ENCODE measurements around the gene EPHA8. TPM values are rescaled to one million over a fixed set of nuclear protein-coding genes. Genes with fewer than 3 reads are reported as not detected.

EPHA8 gene
- total RNA-seq, 1 experiment from 2014 or later: not detected

DNA sequence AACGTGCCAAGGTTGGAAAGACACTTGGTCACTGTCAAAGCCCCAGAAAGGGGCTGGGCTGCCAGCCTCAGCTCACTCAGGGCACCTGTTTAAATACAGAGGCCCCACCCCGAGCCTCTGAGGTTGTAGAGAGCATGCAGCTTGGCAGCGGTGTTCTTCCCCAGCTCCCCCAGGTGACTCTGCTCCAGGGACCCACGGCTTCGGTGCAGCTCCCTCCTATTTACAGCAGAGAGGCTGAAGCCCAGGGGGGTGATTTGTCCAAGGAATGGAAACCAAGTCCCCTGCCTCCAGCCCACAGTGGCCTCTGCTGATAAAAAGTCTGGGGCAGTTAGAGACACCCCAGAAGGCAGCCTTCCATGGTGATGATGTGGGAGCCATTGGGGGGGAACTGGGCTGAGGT lies 64.0 kb downstream of the EPHA8 start:
- Histone ChIP-seq H3K36me3 (ENCODE audit: control insufficient read depth, insufficient read depth, low read length) (no peaks in the 10 kb centered on the region), H3K27me3 (replicated peaks; ENCODE audit: control insufficient read depth, insufficient read depth, low read length) (no peaks in the 10 kb centered on the region; the same call in 1 of the 2 replicates), H3K4me1 (no peaks in the 10 kb centered on the region), H3K4me3 (ENCODE audit: low read depth, low read length) (no peak overlapping the region), H3K9me3 (no peaks in the 10 kb centered on the region)
- H3K4me1 Mint-ChIP-seq (ENCODE audit: low read depth, unreplicated experiment): no peaks in the 10 kb centered on the region
- TF ChIP-seq, protein P1, sequence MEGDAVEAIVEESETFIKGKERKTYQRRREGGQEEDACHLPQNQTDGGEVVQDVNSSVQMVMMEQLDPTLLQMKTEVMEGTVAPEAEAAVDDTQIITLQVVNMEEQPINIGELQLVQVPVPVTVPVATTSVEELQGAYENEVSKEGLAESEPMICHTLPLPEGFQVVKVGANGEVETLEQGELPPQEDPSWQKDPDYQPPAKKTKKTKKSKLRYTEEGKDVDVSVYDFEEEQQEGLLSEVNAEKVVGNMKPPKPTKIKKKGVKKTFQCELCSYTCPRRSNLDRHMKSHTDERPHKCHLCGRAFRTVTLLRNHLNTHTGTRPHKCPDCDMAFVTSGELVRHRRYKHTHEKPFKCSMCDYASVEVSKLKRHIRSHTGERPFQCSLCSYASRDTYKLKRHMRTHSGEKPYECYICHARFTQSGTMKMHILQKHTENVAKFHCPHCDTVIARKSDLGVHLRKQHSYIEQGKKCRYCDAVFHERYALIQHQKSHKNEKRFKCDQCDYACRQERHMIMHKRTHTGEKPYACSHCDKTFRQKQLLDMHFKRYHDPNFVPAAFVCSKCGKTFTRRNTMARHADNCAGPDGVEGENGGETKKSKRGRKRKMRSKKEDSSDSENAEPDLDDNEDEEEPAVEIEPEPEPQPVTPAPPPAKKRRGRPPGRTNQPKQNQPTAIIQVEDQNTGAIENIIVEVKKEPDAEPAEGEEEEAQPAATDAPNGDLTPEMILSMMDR (IDR thresholded peaks at IDR 0.05; ENCODE audit: insufficient read depth in 1 of 2, low read depth in 1 of 2, low read length in 1 of 2, severe bottlenecking in 1 of 2, unreplicated experiment in 1 of 2): no peak
- no TSS peak for BruUV-seq (replicated peaks)
- DNase-seq: no peak
- POLR2A ChIA-PET: no interaction called here
- peaks cover 5% of the 10 kb centered on the region for H3K27me3 Mint-ChIP-seq (ENCODE audit: insufficient read depth, unreplicated experiment)
- CTCF ChIA-PET: no interaction called here
- H3K9me3 Mint-ChIP-seq (ENCODE audit: unreplicated experiment): no peaks in the 10 kb centered on the region
- intact Hi-C loops (cut with micrococcal nuclease; ENCODE audit: unreplicated experiment): no loop called here
- no peaks in the 10 kb centered on the region for H3K36me3 Mint-ChIP-seq (ENCODE audit: insufficient read depth, unreplicated experiment)
- no peak overlapping the region for H3K27ac Mint-ChIP-seq (ENCODE audit: unreplicated experiment)
- no peak overlapping the region for H3K4me3 Mint-ChIP-seq (ENCODE audit: unreplicated experiment)

DNA sequence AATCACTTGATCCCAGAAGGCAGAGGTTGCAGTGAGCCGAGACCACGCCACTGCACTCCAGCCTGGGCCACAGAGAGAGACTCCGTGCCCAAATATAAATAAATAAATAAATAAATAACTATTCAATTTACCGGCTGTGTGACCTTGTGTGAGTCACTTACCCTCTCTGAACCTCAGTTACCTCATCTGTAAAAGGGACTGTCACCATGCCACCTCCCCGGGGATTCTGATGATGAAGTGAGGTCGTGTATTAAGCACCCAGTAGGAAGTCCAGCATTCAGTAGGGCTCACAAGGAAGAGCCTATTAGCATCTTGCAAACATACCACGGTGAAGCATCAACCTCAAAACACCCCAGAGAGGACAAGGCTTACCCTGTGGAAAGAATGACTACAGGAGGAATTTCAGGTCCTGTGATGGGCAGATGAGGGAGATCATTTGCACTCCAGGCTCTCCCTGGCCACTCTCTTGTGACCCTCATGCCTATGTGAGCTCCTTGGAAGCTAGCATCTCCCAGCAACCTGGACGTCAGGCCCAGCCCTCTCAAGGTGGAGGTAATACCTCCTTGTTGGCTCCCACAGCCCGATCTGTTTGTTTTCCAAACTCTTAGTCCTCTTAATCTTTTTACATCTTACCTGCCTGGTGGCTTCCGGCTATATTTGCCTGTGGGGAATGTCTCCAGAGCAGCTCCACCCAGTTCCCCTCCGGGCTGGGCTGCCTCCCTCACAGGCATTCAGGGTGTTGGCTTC lies 65.6 kb downstream of the EPHA8 start:
- CTCF ChIA-PET: no interaction called here
- BruUV-seq (replicated peaks): no TSS peak
- no peaks in the 10 kb centered on the region for H3K9me3 ChIP-seq
- H3K27me3 ChIP-seq (replicated peaks; ENCODE audit: control insufficient read depth, insufficient read depth, low read length): no peaks in the 10 kb centered on the region; the same call in 1 of the 2 replicates
- TF ChIP-seq, protein P1 (IDR thresholded peaks at IDR 0.05; ENCODE audit: insufficient read depth in 1 of 2, low read depth in 1 of 2, low read length in 1 of 2, severe bottlenecking in 1 of 2, unreplicated experiment in 1 of 2): no peak
- no peak overlapping the region for H3K4me3 ChIP-seq (ENCODE audit: low read depth, low read length)
- Mint-ChIP-seq H3K27me3 (ENCODE audit: insufficient read depth, unreplicated experiment) (peaks cover 3% of the 10 kb centered on the region), H3K4me1 (ENCODE audit: low read depth, unreplicated experiment) (no peaks in the 10 kb centered on the region), H3K27ac (ENCODE audit: unreplicated experiment) (no peak overlapping the region), H3K4me3 (ENCODE audit: unreplicated experiment) (no peak overlapping the region), H3K36me3 (ENCODE audit: insufficient read depth, unreplicated experiment) (no peaks in the 10 kb centered on the region), H3K9me3 (ENCODE audit: unreplicated experiment) (no peaks in the 10 kb centered on the region)
- no peaks in the 10 kb centered on the region for H3K4me1 ChIP-seq
- intact Hi-C loops (cut with micrococcal nuclease; ENCODE audit: unreplicated experiment): no loop called here
- H3K36me3 ChIP-seq (ENCODE audit: control insufficient read depth, insufficient read depth, low read length): no peaks in the 10 kb centered on the region
- DNase-seq: no peak
- POLR2A ChIA-PET: no interaction called here

DNA sequence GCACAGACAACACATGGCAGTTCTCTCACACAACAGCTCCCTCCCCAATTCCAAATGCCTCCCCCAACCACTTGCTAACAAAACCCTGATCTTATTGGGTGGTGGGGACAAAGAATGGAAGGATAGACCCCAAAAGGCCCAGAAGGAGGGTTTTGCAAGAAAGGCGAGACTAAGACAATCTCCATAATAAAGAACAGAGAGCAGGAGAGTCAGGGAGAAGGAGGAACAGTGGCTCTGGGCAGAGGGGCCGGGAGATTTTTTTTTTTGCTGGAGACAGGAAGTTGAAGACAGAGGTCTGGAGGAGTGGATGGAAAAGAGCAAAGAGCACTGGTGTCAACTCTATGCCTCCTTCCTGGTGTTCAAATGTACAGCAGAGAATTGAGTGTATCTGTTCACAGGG lies 66.6 kb downstream of the EPHA8 start:
- H3K27me3 ChIP-seq (replicated peaks; ENCODE audit: control insufficient read depth, insufficient read depth, low read length): no peaks in the 10 kb centered on the region; the same call in 1 of the 2 replicates
- H3K4me1 Mint-ChIP-seq (ENCODE audit: low read depth, unreplicated experiment): no peaks in the 10 kb centered on the region
- BruUV-seq (replicated peaks): no TSS peak
- POLR2A ChIA-PET: interaction anchor here (0.7 kb wide), 1 partner anchor 67 kb away, joined by 3 read pairs; no protein-coding TSS in a partner anchor
- CTCF ChIA-PET: no interaction called here
- no peak overlapping the region for H3K27ac Mint-ChIP-seq (ENCODE audit: unreplicated experiment)
- TF ChIP-seq, protein P1 (IDR thresholded peaks at IDR 0.05; ENCODE audit: insufficient read depth in 1 of 2, low read depth in 1 of 2, low read length in 1 of 2, severe bottlenecking in 1 of 2, unreplicated experiment in 1 of 2): no peak
- H3K36me3 ChIP-seq (ENCODE audit: control insufficient read depth, insufficient read depth, low read length): no peaks in the 10 kb centered on the region
- H3K4me1 ChIP-seq: no peaks in the 10 kb centered on the region
- intact Hi-C loops (cut with micrococcal nuclease; ENCODE audit: unreplicated experiment): no loop called here
- no peaks in the 10 kb centered on the region for H3K9me3 Mint-ChIP-seq (ENCODE audit: unreplicated experiment)
- DNase-seq: no peak
- H3K9me3 ChIP-seq: no peaks in the 10 kb centered on the region
- no peak overlapping the region for H3K4me3 Mint-ChIP-seq (ENCODE audit: unreplicated experiment)
- H3K36me3 Mint-ChIP-seq (ENCODE audit: insufficient read depth, unreplicated experiment): no peaks in the 10 kb centered on the region
- no peaks in the 10 kb centered on the region for H3K27me3 Mint-ChIP-seq (ENCODE audit: insufficient read depth, unreplicated experiment)
- H3K4me3 ChIP-seq (ENCODE audit: low read depth, low read length): no peak overlapping the region

Measured in Caco-2 (cell line).